Esophagus squamous epithelium (tissue), 5 donors: Measurements from ENCODE around the gene COX8A. TPM values are rescaled to one million over a fixed set of nuclear protein-coding genes. Genes with fewer than 3 reads are reported as not detected.
A peak's percentile ranks its signal among the peaks of the same experiment; 100 is the strongest.

Source experiments
- DNase-seq: peaks from one replicate; lab custom pipeline; 2025; lab: John Stamatoyannopoulos, UW
- H3K27ac ChIP-seq, 4 donors: fragments of 200-600 bp; sonication (generic); one replicate each; pipeline ENCODE4 v1.5.1; 2016 to 2019; ENCODE audit warnings: mild to moderate bottlenecking in 1 of 4
- H3K27me3 ChIP-seq, 4 donors: fragments of 200-600 bp; sonication (generic); 1 replicate in 3 of 4; 2 replicates in 1 of 4; pipeline versions ENCODE4 v1.5.1 to v1.6.0; 2017 to 2021; ENCODE audit warnings: antibody characterized with exemption in 1 of 4
- H3K36me3 ChIP-seq, 3 donors: fragments of 200-600 bp; sonication (generic); one replicate each; pipeline ENCODE4 v1.5.1; 2016 to 2019
- H3K4me1 ChIP-seq, 3 donors: fragments of 200-600 bp; sonication (generic); one replicate each; pipeline ENCODE4 v1.5.1; 2017 to 2019
- H3K4me3 ChIP-seq, 4 donors: fragments of 200-600 bp; sonication (generic); 1 replicate in 3 of 4; 2 replicates in 1 of 4; pipeline ENCODE4 v1.5.1; 2016 to 2019; ENCODE audit warnings: mild to moderate bottlenecking in 2 of 4, moderate library complexity in 1 of 4
- H3K9me3 ChIP-seq, 3 donors: fragments of 200-600 bp; sonication (generic); one replicate each; pipeline ENCODE4 v1.5.1; 2016 to 2019
- CTCF ChIP-seq, 6 experiments: fragments of 450-650 bp in 4 of 6; fragments of 200-600 bp in 2 of 6; sonication (generic) in 2 of 6; IDR thresholded peaks; one replicate each; pipeline ENCODE4 v1.5.1; 2016 to 2019; ENCODE audit warnings: antibody characterized with exemption in 6 of 6, mild to moderate bottlenecking in 4 of 6, moderate library complexity in 4 of 6
- POLR2A ChIP-seq, 4 donors: fragments of 450-650 bp; IDR thresholded peaks; one replicate each; pipeline ENCODE4 v1.6.1; 2017; ENCODE audit warnings: antibody characterized with exemption in 4 of 4, mild to moderate bottlenecking in 4 of 4, moderate library complexity in 3 of 4
- WGBS, 2 donors: methylation state at CpG; one replicate each; pipeline ENCODE4 v1.1.5; 2018; 5-methylcytosine and 5-hydroxymethylcytosine counted together
- intact Hi-C: fragments of 100-400 bp; cut with DNase I; formaldehyde crosslinking; loops from one replicate; pipeline ENCODE4 v1.15.0; 2022
- total RNA-seq, 4 donors: library from RNA; depleted of rRNA; stranded (reverse); fragments of >200 nt; gene quantifications; one replicate each; pipeline ENCODE4 v1.1.0, GENCODE V29; 2016
- donor health status: DM: yes; HTN: yes; CAD: no.

The COX8A gene
- total RNA-seq, 4 donors from 2014 or later, result 417 to 745 (median 637) TPM

DNA sequence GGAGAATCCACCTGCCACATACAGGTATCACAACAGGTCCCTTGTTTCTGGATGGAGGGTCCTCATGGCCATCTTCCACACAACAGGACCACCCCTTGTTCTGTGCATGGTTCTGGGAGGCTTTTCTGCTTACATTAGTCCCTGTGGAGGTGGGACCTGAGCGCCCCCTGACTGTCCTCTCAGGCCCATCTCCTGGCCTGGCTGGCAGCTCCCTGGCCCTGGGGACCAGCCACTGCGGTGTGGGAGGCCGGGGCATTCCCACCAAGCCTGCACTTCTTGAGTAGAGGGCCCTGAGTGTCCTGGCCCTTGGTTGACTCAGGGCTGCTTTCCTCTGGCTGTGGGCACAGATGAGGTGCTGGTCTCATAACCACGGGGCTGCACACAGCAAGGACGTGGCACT is 5.0 kb downstream of the COX8A start:
- peak overlapping the region in 1 of 4 donors; percentile 42 for H3K27ac ChIP-seq
- no peaks in the 10 kb centered on the region for H3K27me3 ChIP-seq
- no peak overlapping the region for H3K4me3 ChIP-seq
- TF ChIP-seq POLR2A (IDR thresholded peaks at IDR 0.05), result no peak
- TF ChIP-seq CTCF (IDR thresholded peaks at IDR 0.05), result no peak
- no peak for DNase-seq
- intact Hi-C loops, result no loop called here
- H3K9me3 ChIP-seq, result no peaks in the 10 kb centered on the region
- WGBS, 2 donors, result 83% methylated on average over 3 of the region's 5 CpGs; no CpG with 5 or more reads in 1 of the 2 donors
- peaks cover 15 to 52% (median 25%) of the 10 kb centered on the region in 3 donors for H3K4me1 ChIP-seq
- H3K36me3 ChIP-seq, result peaks cover 0 to 12% (median 0%) of the 10 kb centered on the region in 3 donors

GRCh38 chr11:63985812-63986155 is 11.4 kb downstream of the COX8A start:
- H3K27me3 ChIP-seq, result no peaks in the 10 kb centered on the region
- 1 to 2% methylated on average over 14 to 18 of the region's 18 CpGs for whole genome bisulfite sequencing, 2 donors
- intact Hi-C loops, result no loop called here
- H3K4me3 ChIP-seq, result peak overlapping the region; percentile 87 to 100 (median 98)
- H3K36me3 ChIP-seq, result peaks cover 0 to 30% (median 3%) of the 10 kb centered on the region in 3 donors
- H3K27ac ChIP-seq, result peak overlapping the region; percentile 91 to 95 (median 94)
- H3K4me1 ChIP-seq, result peaks cover 11 to 53% (median 21%) of the 10 kb centered on the region in 3 donors
- TF ChIP-seq CTCF (IDR thresholded peaks at IDR 0.05), result no peak
- TF ChIP-seq POLR2A (IDR thresholded peaks at IDR 0.05), result no peak
- DNase-seq, result no peak
- no peaks in the 10 kb centered on the region for H3K9me3 ChIP-seq

DNA sequence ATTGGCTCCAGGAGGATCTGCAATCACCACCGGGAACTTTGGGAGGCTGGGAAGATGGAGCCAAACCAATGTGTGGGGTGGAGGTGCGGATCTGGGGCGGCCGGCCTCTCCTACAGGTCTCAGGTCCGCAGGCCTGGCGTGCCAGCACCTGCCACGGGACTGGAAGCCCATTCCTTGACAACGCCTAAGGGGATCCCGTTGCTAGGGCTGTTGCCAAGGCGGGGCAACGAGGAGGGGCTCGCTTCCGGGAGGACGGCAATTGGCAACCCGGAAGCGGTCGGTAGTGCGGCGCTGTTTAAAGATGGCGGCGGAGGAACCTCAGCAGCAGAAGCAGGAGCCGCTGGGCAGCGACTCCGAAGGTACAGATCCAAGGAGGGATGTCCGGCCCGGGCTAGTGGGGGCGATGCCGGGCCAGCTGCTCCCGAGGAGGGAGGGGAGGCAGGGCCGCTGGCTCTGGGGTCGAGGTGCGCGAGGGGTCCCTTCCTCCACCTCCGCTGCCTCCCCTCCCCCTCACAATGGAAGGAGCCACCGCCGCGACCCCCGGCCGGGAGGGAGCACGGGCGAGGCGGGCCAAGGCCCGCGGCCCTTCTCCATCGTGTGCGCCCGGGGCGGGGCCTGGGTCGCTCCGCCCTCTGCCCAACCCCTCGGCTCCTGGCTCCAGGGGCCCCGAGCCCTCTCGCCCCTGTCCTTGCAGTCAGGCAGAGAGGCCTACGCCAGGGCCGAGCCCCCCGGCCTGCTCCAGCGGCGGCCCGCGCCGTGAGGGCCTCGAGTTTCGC is 11.9 kb downstream of the COX8A start, which contains the start of gene OTUB1:
TSS of gene OTUB1 (plus strand) at position 283 of the 776 bp plus-strand sequence. CDS start at position 302, 19 bp downstream.
- intact Hi-C loops, result no loop called here
- no peak for DNase-seq
- no peaks in the 10 kb centered on the region for H3K9me3 ChIP-seq
- H3K36me3 ChIP-seq, result peaks cover 0 to 36% (median 9%) of the 10 kb centered on the region in 3 donors
- peak within 1 kb of the TSS; percentile 87 to 100 (median 98) for H3K4me3 ChIP-seq
- H3K27ac ChIP-seq, result peak within 1 kb of the TSS; percentile 91 to 95 (median 94)
- peak in 3 of 4 donors; percentile 28 to 76 (median 60) for TF ChIP-seq POLR2A (IDR thresholded peaks at IDR 0.05)
- TF ChIP-seq CTCF (IDR thresholded peaks at IDR 0.05), result peak in 1 of 6 experiments; percentile 13
- H3K4me1 ChIP-seq, result peaks cover 11 to 57% (median 21%) of the 10 kb centered on the region in 3 donors
- WGBS, 2 donors, result 0% methylated on average over 6 to 19 of the region's 63 CpGs
- no peaks in the 10 kb centered on the region for H3K27me3 ChIP-seq

DNA sequence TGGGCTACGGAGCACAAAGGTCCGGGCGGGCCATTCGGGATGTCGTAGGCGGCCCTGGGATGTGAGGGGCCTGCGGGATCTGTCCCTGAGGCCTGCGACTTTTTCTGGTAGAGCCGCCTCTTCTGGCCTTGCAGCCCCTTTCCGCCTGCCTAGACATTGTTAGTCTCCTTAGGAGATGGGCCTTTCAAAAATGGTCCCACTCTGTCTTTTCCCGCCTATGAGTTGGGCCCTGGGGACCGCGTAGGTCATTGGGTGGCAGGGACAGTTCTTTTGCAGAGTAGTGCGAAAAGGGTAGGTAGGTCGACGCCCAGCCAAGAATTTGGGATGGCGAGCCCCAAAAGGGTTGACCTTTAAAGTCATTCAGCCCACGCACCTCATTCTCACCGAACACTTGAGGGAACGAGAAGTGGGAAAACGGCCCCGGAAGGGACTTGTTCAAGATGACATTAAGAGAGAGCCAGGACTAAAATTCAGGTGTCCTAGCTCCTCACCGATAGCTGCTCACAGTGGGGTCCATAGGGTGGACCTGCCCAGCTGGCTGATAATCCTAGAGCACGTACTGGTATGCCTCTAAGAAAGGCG is 12.6 kb downstream of the COX8A start:
- H3K4me3 ChIP-seq, result peak overlapping the region; percentile 87 to 100 (median 98)
- peaks cover 11 to 57% (median 21%) of the 10 kb centered on the region in 3 donors for H3K4me1 ChIP-seq
- H3K9me3 ChIP-seq, result no peaks in the 10 kb centered on the region
- TF ChIP-seq CTCF (IDR thresholded peaks at IDR 0.05) (no peak), POLR2A (IDR thresholded peaks at IDR 0.05) (no peak)
- peaks cover 0 to 43% (median 11%) of the 10 kb centered on the region in 3 donors for H3K36me3 ChIP-seq
- DNase-seq, result no peak
- 37 to 45% methylated on average over 10 to 12 of the region's 25 CpGs for WGBS, 2 donors
- intact Hi-C loops, result no loop called here
- peak overlapping the region; percentile 91 to 95 (median 94) for H3K27ac ChIP-seq
- no peaks in the 10 kb centered on the region for H3K27me3 ChIP-seq

DNA sequence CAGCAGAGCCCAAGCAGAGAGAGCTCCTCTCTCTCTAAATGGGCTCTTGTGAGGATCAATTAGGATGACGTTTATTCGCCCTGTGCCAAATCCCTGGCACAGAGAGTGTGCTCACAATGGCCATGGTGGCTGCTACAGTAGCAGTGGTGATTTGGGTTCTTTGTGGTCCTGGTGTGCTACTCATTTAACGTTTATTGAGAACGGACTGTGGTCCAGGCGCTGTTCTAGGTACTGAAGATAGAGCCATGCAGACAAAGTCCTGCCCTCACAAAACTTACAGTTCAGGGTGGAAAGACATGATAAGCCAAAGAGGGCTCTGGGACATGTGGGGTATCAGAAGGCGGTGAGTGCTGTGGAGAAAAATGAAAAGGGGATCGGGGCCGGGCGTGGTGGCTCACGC is 17.1 kb downstream of the COX8A start:
- H3K27me3 ChIP-seq, result no peaks in the 10 kb centered on the region
- no peak overlapping the region for H3K4me3 ChIP-seq
- peaks cover 8 to 45% (median 15%) of the 10 kb centered on the region in 3 donors for H3K4me1 ChIP-seq
- no peak for DNase-seq
- peaks cover 0 to 88% (median 29%) of the 10 kb centered on the region in 3 donors for H3K36me3 ChIP-seq
- intact Hi-C loops, result no loop called here
- no peak overlapping the region for H3K27ac ChIP-seq
- no peaks in the 10 kb centered on the region for H3K9me3 ChIP-seq
- no peak for TF ChIP-seq CTCF (IDR thresholded peaks at IDR 0.05)
- no peak for TF ChIP-seq POLR2A (IDR thresholded peaks at IDR 0.05)
- 84 to 88% methylated on average over 10 of the region's 10 CpGs for WGBS, 2 donors
